SK-N-SH treated with all-trans-retinoic acid at 6 μM for 48 hours (cell line): ENCODE data around the gene MEIS2.

Source experiments
- ARNTL ChIP-seq: fragments of 450-650 bp; formaldehyde crosslinking; IDR thresholded peaks from 2 replicates; pipeline ENCODE4 v1.5.0; 2020; ENCODE audit warnings: low read depth, mild to moderate bottlenecking, moderate library complexity, borderline replicate concordance
- CSDC2 ChIP-seq: fragments of 250-450 bp; sonication (Bioruptor Pico); IDR thresholded peaks from 2 replicates; pipeline ENCODE4 v1.5.0; 2020; ENCODE audit warnings: mild to moderate bottlenecking, moderate library complexity
- GLIS3 ChIP-seq: fragments of 250-450 bp; sonication (Bioruptor Pico); IDR thresholded peaks from 2 replicates; pipeline ENCODE4 v1.5.0; 2020; ENCODE audit warnings: mild to moderate bottlenecking, moderate library complexity
- ISL1 ChIP-seq: fragments of 250-450 bp; sonication (Bioruptor Pico); IDR thresholded peaks from 2 replicates; pipeline ENCODE4 v2.1.2; 2022; ENCODE audit warnings: mild to moderate bottlenecking, moderate library complexity
- PATZ1 ChIP-seq: fragments of 250-450 bp; sonication (Bioruptor Pico); IDR thresholded peaks from 2 replicates; pipeline ENCODE4 v1.8.0; 2020; ENCODE audit warnings: mild to moderate bottlenecking, moderate library complexity, borderline replicate concordance
- PPARA ChIP-seq: fragments of 250-450 bp; sonication (Bioruptor Pico); IDR thresholded peaks from 2 replicates; pipeline ENCODE4 v1.5.0; 2020; ENCODE audit warnings: mild to moderate bottlenecking, borderline replicate concordance
- RARB ChIP-seq: fragments of 250-450 bp; sonication (Bioruptor Pico); IDR thresholded peaks from 2 replicates; pipeline ENCODE4 v1.8.0; 2021; ENCODE audit warnings: mild to moderate bottlenecking, moderate library complexity
- TCF4 ChIP-seq: fragments of 250-450 bp; sonication (Bioruptor Pico); IDR thresholded peaks from 2 replicates; pipeline ENCODE4 v1.8.0; 2021; ENCODE audit warnings: mild to moderate bottlenecking, moderate library complexity, borderline replicate concordance
- TOX ChIP-seq: fragments of 250-450 bp; sonication (Bioruptor Pico); IDR thresholded peaks from 2 replicates; pipeline ENCODE4 v1.8.0; 2021; ENCODE audit warnings: mild to moderate bottlenecking, moderate library complexity, borderline replicate concordance
- ZC3H10 ChIP-seq: fragments of 250-450 bp; sonication (Bioruptor Pico); IDR thresholded peaks from 2 replicates; pipeline ENCODE4 v1.5.1; 2021; ENCODE audit warnings: mild to moderate bottlenecking, moderate library complexity
- ZNF565 ChIP-seq: fragments of 450-650 bp; formaldehyde crosslinking; conservative IDR thresholded peaks from 2 replicates; pipeline ENCODE4 v1.5.0; 2020; ENCODE audit warnings: low read depth, mild to moderate bottlenecking, moderate library complexity
- ZNF8 ChIP-seq: fragments of 450-650 bp; formaldehyde crosslinking; IDR thresholded peaks from 2 replicates; pipeline ENCODE4 v1.5.0; 2020; ENCODE audit warnings: mild to moderate bottlenecking, moderate library complexity
- TF ChIP-seq, protein P1 (sequence below): fragments of 250-450 bp; sonication (Bioruptor Pico); IDR thresholded peaks from 2 replicates; pipeline ENCODE4 v1.8.0; 2021; ENCODE audit warnings: low read depth, mild to moderate bottlenecking, moderate library complexity, borderline replicate concordance

DNA sequence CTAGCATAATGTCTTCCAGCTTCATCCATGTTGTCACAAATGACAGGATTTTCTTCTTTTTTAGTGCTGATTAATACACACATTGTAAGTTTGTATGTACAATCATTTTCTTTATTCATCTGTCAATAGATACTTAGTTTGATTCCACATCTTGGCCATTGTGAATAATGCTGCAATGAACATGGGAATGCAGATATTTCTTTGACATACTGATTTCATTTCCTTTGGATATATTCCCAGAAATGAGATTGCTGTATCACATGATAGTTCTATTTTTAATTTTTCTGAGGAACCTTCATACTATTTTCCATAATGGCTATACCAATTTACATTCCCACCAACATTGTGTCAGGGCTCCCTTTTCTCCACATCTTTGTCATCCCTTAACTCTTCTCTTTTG is 117.9 kb downstream of the MEIS2 start:
- TF ChIP-seq ZNF8 (CRISPR knock-in tag) (no peak), ZNF565 (CRISPR knock-in tag) (no peak), ZC3H10 (CRISPR knock-in tag) (no peak), ARNTL (no peak), GLIS3 (CRISPR knock-in tag) (no peak), PATZ1 (CRISPR knock-in tag) (no peak), CSDC2 (no peak), ISL1 (CRISPR knock-in tag) (no peak), RARB (CRISPR knock-in tag) (no peak), TOX (CRISPR knock-in tag) (no peak), TCF4 (no peak), PPARA (no peak)
- TF ChIP-seq, protein P1, sequence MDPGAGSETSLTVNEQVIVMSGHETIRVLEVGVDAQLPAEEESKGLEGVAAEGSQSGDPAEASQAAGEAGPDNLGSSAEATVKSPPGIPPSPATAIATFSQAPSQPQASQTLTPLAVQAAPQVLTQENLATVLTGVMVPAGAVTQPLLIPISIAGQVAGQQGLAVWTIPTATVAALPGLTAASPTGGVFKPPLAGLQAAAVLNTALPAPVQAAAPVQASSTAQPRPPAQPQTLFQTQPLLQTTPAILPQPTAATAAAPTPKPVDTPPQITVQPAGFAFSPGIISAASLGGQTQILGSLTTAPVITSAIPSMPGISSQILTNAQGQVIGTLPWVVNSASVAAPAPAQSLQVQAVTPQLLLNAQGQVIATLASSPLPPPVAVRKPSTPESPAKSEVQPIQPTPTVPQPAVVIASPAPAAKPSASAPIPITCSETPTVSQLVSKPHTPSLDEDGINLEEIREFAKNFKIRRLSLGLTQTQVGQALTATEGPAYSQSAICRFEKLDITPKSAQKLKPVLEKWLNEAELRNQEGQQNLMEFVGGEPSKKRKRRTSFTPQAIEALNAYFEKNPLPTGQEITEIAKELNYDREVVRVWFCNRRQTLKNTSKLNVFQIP: no peak
